Fibroblast of mammary gland (primary cell): ENCODE data around the gene KCNQ1.

Experiments used
- DNase-seq: peaks from one replicate; pipeline ENCODE4 v3.0.0-alpha.2; 2010; ENCODE audit warnings: low read depth
- H3K4me3 ChIP-seq: 2 replicates; pipeline ENCODE4 v1.5.1; 2011; ENCODE audit warnings: low read depth, mild to moderate bottlenecking, low read length, moderate library complexity; ENCODE audit not compliant: control insufficient read depth
- TF ChIP-seq, protein P1 (sequence below): conservative IDR thresholded peaks from 2 replicates; pipeline ENCODE4 v1.5.1; 2011; ENCODE audit warnings: low read depth, low read length, inconsistent platforms; ENCODE audit not compliant: control insufficient read depth, insufficient read depth

Gene KCNQ1

DNA sequence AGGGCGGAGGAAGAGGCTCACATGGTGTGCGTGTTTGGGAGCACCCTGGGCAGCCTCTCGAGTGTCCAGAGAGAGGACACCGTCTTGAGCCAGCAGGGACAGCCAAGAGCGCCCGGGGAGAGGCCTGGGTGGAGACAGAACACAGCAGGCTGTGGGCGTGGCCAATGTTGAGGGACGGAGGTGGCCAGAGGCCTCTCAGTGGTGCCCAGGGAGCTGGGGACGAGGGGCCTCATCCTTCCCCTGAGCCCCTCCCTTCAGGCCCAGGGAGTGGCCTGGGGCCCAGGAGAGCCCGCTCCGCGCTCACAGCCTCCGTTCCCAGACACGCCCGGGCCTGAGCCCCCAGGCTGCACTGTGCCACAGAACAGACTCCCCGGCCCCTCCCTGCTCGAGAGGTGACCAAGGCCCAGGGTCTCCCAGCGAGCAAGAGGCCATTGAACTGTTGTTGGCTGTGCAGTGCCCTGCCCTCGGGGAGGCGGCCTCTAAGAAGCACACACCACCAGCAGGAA, 392.3 kb downstream of the KCNQ1 start:
- H3K4me3 ChIP-seq, result no peak overlapping the region
- TF ChIP-seq, protein P1, sequence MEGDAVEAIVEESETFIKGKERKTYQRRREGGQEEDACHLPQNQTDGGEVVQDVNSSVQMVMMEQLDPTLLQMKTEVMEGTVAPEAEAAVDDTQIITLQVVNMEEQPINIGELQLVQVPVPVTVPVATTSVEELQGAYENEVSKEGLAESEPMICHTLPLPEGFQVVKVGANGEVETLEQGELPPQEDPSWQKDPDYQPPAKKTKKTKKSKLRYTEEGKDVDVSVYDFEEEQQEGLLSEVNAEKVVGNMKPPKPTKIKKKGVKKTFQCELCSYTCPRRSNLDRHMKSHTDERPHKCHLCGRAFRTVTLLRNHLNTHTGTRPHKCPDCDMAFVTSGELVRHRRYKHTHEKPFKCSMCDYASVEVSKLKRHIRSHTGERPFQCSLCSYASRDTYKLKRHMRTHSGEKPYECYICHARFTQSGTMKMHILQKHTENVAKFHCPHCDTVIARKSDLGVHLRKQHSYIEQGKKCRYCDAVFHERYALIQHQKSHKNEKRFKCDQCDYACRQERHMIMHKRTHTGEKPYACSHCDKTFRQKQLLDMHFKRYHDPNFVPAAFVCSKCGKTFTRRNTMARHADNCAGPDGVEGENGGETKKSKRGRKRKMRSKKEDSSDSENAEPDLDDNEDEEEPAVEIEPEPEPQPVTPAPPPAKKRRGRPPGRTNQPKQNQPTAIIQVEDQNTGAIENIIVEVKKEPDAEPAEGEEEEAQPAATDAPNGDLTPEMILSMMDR, result no peak
- no peak for DNase-seq

DNA sequence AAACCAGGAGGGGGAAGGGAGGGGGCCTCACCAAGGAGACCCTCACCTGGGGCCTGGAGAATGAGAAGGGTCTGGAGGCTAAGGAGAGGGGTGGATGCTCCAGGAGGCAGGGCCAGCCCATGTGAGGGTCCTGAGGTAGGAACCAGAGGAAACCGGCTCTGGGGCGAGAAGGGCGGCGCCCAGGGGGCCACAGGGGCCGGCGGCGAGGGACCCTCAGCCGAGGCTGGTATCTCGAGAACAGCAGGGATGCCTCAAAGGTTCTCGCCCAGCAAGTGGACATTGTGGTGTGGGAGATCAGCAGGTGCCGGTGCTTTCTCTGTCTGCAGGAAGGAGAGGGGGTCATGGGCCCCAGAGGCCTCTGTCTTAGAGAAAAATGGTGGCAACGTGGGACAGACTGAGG, 392.8 kb downstream of the KCNQ1 start:
- TF ChIP-seq, protein P1, result no peak
- H3K4me3 ChIP-seq, result no peak overlapping the region
- no peak for DNase-seq

DNA sequence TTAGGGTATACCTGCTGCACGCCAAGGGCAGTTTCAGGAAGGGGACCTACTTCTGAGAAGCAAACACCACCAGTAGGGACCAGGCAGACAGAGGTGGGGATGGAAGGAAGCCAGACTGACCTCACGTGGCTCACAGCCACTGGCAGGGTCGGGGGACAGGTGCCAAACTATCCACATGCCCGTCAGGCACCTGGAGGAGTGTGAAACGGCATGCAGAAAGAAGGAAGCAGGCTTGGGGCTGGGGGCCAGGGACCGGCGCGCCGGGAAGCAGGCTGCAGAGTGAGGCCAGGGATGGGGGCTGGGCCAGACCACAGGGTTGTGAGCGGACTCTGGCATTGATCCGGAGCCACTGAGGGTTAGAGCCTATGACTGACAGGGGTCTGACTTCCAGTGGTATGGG, 393.3 kb downstream of the KCNQ1 start:
- DNase-seq, result no peak
- H3K4me3 ChIP-seq, result no peak overlapping the region
- TF ChIP-seq, protein P1, result no peak

DNA sequence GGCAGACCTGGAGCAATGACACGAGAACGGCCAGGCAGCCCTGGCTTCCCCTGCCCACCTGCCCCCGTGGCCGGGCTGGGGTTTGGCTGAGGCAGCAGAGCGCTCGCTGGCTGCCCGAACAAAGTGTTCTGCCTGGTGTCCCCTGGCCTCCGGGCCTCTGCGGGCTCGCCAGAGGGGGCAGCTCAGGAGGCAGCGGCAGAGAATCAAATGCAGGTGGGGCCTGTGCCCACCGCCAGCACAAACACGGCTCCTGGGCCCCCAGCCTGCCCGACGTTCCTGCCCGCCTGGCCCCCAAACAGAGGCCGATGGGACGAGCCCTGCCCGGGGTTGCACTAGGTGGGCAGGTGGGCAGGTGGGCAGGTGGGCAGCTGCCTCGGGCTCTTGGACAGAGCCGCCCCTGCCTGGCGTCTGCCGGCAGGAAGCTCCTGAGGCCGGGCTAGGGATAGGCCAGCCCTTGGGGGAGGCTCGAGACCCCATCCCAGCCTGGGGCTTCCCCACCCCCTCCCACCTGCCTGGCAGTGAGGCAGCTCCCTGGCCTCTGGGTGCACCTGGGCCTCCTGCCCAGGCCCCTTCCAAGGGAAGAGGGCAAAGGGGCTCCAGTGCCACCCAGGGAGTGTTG, 394.0 kb downstream of the KCNQ1 start:
- TF ChIP-seq, protein P1, result no peak
- no peak for DNase-seq
- no peak overlapping the region for H3K4me3 ChIP-seq

DNA sequence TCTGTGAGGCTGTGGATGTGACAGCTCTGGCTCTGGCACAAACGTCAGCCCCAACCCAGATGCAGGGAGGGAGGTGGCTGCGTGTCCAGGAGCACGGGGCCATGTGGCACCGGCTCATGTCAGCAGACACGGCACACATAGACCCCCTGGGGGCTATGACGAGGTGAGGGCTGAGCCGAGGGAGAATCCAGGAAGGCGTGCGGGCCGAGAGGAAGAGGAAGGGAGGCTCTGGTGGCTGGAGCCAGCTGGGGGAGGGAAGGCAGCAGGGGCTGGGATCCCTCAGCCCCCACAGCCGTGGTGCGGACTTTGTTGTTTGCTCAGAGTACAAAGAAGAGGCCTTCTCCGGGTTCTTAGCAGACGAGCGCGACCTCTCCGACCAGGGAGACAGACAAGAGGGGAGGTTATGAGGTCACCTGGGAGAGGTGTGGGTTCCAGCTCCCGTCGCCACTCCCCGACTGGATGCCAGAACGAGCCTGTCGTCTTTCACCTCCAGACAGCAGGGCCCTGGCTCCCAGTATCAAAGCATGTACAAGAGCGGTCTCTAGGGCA, 394.7 kb downstream of the KCNQ1 start:
- TF ChIP-seq, protein P1, result no peak
- no peak overlapping the region for H3K4me3 ChIP-seq
- DNase-seq, result no peak

DNA sequence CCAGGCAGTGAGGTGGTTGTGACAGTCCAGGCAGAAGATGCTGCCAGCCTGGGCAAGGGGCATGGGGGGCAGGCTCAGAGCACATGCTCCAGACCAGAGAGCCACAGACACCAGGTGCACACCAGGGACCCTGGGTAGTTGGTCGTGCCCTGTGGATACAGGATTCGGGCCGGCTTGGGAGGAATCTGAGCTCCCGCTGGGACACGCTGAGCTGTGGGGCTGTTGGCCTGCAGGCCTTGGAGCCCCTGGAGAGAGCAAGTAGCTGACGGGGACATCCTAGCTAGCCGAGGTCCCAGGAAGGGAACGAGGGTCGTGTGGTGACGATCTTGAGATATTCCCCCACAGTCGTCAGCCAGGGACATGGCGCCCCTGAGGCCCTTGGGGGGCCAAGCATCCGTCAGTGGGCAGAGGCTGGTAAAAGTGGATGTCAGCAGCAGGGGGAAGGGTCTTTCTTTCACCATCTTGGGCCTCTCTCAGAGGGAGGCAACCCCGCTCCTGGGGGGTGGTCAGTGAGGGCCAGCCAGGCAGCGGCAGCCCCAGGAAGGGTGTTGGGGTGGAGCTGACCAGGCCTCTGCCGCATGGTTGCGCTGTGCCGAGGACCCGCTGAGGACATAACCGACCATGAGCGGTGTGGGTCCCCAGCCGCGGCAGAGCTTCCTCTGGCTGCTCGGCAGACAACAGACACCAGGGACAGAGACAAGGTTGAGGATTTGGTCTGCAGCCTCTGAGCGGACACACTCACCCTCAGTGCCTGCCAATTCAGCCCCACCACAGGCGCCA, 396.8 kb downstream of the KCNQ1 start:
- TF ChIP-seq, protein P1, result no peak
- DNase-seq, result no peak
- no peak overlapping the region for H3K4me3 ChIP-seq
